Measurements from ENCODE around the gene DAPP1.
"Not testable (repeated sequence)": the region's sequence is repeated elsewhere in the genome, so short reads cannot be mapped to it uniquely, and the experiment has no call there.

DAPP1 gene, protein sequence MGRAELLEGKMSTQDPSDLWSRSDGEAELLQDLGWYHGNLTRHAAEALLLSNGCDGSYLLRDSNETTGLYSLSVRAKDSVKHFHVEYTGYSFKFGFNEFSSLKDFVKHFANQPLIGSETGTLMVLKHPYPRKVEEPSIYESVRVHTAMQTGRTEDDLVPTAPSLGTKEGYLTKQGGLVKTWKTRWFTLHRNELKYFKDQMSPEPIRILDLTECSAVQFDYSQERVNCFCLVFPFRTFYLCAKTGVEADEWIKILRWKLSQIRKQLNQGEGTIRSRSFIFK

GRCh38 chr4:99816545-99817308 is at the start of gene DAPP1:
Gene DAPP1, plus strand, starts transcription at chr4:99816827. Its CDS starts 87 bp downstream, at chr4:99816914.
- DNase-seq (ENCODE audit: low read depth in 2 of 2, low spot score in 1 of 2) = peak in 1 of 2 donors; percentile 37

DNA sequence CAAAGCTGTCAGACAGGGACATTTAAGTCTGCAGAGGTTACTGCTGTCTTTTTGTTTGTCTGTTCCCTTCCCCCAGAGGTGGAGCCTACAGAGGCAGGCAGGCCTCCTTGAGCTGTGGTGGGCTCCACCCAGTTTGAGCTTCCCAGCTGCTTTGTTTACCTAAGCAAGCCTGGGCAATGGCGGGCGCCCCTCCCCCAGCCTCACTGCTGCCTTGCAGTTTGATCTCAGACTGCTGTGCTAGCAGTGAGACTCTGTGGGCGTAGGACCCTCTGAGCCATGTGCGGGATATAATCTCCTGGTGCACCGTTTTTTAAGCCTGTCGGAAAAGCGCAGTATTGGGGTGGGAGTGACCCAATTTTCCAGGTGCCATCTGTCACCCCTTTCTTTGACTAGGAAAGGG is 45.8 kb upstream of the DAPP1 start:
- not testable (repeated sequence) for DNase-seq (ENCODE audit: low read depth in 2 of 2, low spot score in 1 of 2)

GRCh38 chr4:99783940-99784339 is 32.7 kb upstream of the DAPP1 start:
- DNase-seq (ENCODE audit: low read depth in 2 of 2, low spot score in 1 of 2) = no peak

GRCh38 chr4:99784842-99785241 is 31.8 kb upstream of the DAPP1 start:
- no peak for DNase-seq (ENCODE audit: low read depth in 2 of 2, low spot score in 1 of 2)

DNA sequence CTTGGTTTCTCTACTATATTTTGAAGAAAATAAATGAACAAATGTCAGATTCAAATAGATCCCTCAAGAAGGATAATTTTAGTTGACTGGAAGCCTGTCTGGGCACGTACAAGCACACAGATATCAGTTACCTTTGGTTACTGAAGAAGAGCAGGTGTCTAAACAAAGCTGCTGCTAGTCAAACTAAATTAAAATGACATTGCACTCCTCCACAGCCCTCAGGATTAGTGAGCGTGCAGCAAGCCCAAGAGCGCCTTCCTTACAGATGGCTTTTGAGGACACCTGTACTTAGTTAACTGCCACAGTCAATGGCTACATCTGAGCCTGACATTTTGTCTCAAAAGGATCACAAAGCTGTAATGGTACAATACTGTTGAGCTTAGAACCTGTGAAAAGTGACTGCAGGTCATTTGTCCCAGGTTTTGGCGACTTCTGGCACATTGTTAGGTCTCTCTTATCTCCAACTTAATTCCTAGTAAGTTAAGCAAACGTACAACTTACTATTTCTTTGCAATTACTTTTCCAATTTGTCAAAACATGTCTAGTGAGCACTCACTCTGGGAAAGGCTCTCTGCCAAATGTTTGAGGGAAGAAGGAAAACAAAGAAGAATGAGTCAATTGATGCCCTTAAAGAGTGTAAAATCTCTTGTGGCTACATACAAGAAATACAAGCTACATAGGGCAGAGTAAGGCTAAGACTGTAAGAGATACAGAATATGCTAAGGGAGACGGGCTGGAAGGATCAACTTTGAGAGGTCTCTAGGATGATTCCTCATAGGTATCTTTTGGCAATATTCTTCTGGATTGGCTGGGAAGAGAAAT is 25.6 kb upstream of the DAPP1 start:
- DNase-seq (ENCODE audit: low read depth in 2 of 2, low spot score in 1 of 2) = no peak

- DNase-seq (ENCODE audit: low read depth in 2 of 2, low spot score in 1 of 2) = no peak
Measured at GRCh38 chr4:99800332-99801004, 16.2 kb upstream of the DAPP1 start.

- no peak for DNase-seq (ENCODE audit: low read depth in 2 of 2, low spot score in 1 of 2)
Measured at GRCh38 chr4:99801005-99801699, 15.5 kb upstream of the DAPP1 start.

DNA sequence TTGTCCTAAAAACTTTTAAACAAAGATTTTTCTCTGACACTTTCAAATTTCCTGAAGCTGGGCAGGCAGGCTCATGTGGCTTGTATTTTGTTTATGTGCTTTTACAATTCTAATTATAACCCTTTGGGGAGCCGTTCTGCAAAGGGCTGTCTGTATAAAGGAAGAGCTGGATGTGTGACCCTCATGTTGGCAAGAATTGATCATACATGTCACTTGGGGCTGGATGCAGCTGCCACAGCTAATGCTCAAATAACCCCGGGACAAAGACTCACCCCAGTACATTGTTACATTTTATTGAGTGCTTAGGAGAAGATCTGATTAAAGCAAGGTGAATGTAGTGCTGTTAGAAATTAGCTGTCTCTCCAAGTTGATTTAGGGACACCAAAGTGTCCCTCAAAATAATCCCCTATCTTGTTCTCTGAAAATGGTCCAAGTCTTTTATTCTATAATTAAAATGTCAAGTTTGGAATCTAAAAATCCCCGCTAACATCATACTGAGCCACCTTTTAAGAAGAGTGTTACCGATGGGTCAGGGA is 13.0 kb upstream of the DAPP1 start:
- no peak for DNase-seq (ENCODE audit: low read depth in 2 of 2, low spot score in 1 of 2)

GRCh38 chr4:99806545-99806944 is 10.1 kb upstream of the DAPP1 start:
- no peak for DNase-seq (ENCODE audit: low read depth in 2 of 2, low spot score in 1 of 2)

- DNase-seq (ENCODE audit: low read depth in 2 of 2, low spot score in 1 of 2) = no peak
Measured at GRCh38 chr4:99807666-99808065, 9.0 kb upstream of the DAPP1 start.

DNA sequence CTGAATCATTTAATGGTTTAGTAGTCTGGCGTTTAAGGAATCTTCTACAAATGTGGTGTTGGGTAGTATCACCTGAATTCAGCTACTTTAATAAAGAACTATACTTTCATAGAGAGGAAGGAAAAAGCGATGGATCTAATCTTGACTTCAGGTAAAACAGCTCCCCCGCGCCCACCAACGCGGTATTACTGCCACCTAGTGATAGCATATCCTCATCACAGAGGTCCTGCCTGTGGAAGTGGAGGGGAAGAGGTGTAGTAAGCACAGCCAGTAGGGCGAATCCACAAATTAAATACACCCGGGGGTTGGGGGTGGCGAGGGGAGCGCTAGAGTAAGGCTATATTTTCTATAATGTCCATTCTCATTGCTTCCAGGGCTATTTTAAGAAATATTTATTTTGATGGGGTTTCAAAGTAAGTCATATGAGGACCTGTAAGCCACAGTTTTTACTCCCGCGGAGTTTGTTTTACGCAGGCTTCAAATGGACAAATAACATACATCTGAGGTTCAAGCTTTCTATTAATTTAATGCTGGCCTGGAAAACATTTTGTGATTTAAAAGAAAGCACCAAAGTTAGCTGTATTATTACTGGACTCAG is 8.3 kb upstream of the DAPP1 start:
- DNase-seq (ENCODE audit: low read depth in 2 of 2, low spot score in 1 of 2) = peak in 1 of 2 donors; percentile 44

GRCh38 chr4:99809326-99809725 is 7.3 kb upstream of the DAPP1 start:
- DNase-seq (ENCODE audit: low read depth in 2 of 2, low spot score in 1 of 2) = no peak

DNA sequence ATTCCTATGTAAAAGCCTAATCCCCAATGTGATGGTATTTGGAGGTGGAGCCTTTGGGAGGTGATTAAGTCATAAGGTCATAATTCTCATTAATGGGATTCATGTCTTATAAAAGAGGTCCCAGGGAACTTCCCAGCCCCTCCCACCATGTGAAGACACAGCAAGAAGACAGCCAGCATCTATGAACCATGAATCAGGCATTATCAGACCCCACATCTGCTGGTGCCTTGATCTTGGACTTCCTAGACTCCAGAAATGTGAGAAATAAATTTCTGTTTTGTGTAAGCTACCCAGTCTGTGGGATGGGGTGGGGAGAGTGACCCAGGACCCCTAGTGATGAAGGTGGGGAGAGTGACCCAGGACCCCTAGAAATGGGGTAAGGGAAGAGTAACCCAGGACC is 6.1 kb upstream of the DAPP1 start:
- DNase-seq (ENCODE audit: low read depth in 2 of 2, low spot score in 1 of 2) = no peak

DNA sequence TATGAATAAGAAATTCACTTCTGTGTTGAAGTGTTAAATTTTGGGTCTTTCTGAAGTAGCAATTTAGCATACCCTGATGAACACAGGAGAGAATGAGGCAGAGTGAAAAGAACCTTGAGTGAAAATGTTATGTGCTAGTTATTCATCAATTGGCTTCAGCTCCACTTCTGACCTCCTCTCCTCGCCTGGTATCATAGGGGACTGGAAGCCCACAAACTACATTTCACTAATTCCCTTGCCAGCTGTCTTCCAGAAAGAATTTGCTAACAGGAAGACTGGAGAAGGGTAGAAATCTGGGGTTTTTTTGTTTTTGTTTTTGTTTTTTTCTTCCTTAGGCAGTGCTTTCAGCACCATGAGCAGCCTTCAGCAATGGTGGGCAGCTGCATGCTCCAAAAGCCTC is 5.5 kb upstream of the DAPP1 start:
- DNase-seq (ENCODE audit: low read depth in 2 of 2, low spot score in 1 of 2) = no peak

- no peak for DNase-seq (ENCODE audit: low read depth in 2 of 2, low spot score in 1 of 2)
Measured at GRCh38 chr4:99811850-99812249, 4.8 kb upstream of the DAPP1 start.

DNA sequence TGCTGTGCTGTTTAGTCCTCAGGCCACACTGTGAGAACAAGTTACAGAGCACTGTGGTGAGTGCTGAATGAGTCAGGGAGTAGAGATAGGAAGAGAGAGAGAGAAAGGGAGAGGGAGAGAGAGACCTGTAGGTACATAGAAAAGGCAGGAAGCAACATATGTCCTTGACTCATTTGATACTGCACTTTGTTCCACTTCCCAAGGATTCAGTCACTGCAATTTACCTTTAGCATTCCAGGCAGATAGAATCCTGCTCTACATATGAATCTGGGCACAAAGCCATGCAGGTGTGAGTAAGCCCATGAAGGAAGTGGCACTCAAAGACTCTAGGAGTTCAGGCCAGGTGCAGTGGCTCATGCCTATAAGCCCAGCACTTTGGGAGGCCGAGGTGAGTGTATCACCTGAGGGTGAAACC is 1.0 kb upstream of the DAPP1 start:
- DNase-seq (ENCODE audit: low read depth in 2 of 2, low spot score in 1 of 2) = no peak

DNA sequence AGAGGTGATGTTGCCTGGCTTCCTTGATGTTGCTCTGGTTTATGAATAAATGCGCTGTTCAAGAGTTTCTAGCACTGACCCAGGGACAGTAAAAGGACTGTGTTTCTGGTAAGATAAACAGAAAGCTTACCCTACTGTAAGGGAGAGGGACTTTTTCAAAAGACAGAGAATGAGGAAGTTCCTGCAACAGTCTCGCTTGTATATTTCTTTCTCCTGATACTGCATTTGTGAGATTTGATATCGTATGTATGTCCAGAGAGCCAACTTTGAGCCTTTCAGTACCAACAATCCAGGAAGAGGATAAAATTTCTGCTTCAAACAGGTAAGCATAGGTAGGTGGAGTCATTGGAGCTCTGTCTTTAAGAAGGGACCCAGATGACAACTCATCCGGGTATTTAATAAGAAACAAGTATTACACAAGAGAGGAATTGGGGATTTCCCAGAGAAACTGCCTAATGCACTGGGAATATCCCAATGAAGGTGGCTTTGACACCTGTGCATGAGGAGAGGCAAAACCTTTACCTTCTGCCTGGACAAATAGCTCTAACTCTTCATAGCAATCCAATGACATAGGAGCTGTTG is 773 bp downstream of the DAPP1 start:
- DNase-seq (ENCODE audit: low read depth in 2 of 2, low spot score in 1 of 2) = no peak

DNA sequence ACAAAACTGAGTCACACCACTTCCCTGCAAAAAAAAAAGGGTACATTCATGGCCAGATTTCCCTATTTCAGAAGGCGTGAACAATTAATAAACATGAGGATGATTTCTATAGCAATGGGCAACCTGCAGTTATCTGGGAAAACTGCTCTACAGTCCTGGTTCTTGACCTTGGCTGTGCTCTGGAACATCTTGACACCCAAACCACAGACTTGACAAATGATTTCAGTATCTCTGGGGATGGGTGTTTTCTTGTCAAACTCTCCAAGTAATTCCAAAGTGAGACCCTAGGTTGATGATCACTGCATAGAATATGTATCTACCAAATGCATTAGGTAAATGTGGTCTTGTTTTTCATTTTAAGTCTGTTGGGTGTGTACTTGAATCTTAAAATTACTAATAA is 2.0 kb downstream of the DAPP1 start:
- no peak for DNase-seq (ENCODE audit: low read depth in 2 of 2, low spot score in 1 of 2)

DNA sequence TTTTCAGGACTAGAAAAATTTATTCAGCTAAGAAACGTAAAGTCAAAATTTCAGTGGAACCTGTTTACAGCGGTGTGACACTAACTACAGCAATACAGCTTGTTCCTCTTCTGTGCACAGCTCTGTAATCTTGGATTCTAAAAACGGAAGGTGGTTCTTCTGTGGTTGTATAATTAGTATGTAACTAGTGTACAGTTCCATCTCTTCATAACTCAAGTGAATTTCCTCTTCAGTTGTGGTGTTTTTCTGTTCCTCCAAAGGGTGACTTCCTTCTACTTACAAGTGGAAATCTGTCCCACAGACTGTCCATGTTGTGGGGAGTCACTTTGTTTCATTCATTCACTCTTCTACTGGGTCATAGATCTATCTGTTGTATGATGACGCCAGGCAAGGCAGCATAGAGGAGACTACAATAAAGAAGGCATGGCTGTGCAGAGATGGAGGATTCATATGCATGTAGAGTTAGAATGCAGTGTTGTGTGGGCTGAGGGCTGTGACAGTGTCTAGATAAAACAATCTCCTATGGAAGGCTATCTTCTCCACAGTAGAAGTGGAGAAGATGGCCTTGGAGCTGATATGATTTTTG is 5.4 kb downstream of the DAPP1 start:
- DNase-seq (ENCODE audit: low read depth in 2 of 2, low spot score in 1 of 2) = no peak
